Esophagus muscularis mucosa (tissue), 4 donors: ENCODE measurements around the gene ZNF844. TPM values are rescaled to one million over a fixed set of nuclear protein-coding genes. Genes with fewer than 3 reads are reported as not detected.
A peak's percentile ranks its signal among the peaks of the same experiment; 100 is the strongest.
"Not testable (repeated sequence)": the region's sequence is repeated elsewhere in the genome, so short reads cannot be mapped to it uniquely, and the experiment has no call there.

ENCODE experiments used
- DNase-seq: peaks from one replicate; pipeline ENCODE4 v3.0.0-alpha.2; 2017; ENCODE audit errors: extremely low spot score
- H3K27ac ChIP-seq, 4 donors: fragments of 200-600 bp; sonication (generic); replicated peaks in 1 of 4; 1 replicate in 3 of 4; 2 replicates in 1 of 4; pipeline ENCODE4 v1.5.1; 2016 to 2019; ENCODE audit warnings: mild to moderate bottlenecking in 1 of 4
- H3K27me3 ChIP-seq, 4 donors: fragments of 200-600 bp; sonication (generic); one replicate each; pipeline versions ENCODE4 v1.5.1 to v1.6.0; 2016 to 2019
- H3K36me3 ChIP-seq, 4 donors: fragments of 200-600 bp; sonication (generic); one replicate each; pipeline ENCODE4 v1.5.1; 2016 to 2019
- H3K4me1 ChIP-seq, 4 donors: fragments of 200-600 bp; sonication (generic); one replicate each; pipeline ENCODE4 v1.5.1; 2016 to 2019
- H3K4me3 ChIP-seq, 4 donors: fragments of 200-600 bp; sonication (generic); 1 replicate in 2 of 4; 2 replicates in 2 of 4; pipeline ENCODE4 v1.5.1; 2016 to 2019; ENCODE audit warnings: mild to moderate bottlenecking in 4 of 4, moderate library complexity in 1 of 4
- H3K9me3 ChIP-seq, 4 donors: fragments of 200-600 bp; sonication (generic); 1 replicate in 3 of 4; 2 replicates in 1 of 4; pipeline ENCODE4 v1.5.1; 2016 to 2019
- EP300 ChIP-seq: sonication (generic); formaldehyde crosslinking; IDR thresholded peaks from one replicate; pipeline ENCODE4 v1.6.1; 2017; ENCODE audit warnings: antibody characterized with exemption
- POLR2A ChIP-seq: fragments of 450-650 bp; IDR thresholded peaks from one replicate; pipeline ENCODE4 v1.6.1; 2017; ENCODE audit warnings: antibody characterized with exemption, moderate library complexity, mild to moderate bottlenecking, low read depth
- POLR2AphosphoS5 ChIP-seq, 2 donors: sonication (generic); formaldehyde crosslinking; IDR thresholded peaks; one replicate each; pipeline ENCODE4 v1.6.1; 2017; ENCODE audit warnings: antibody characterized with exemption in 2 of 2
- WGBS: methylation state at CpG from one replicate; pipeline ENCODE4 v1.1.5; 2018; 5-methylcytosine and 5-hydroxymethylcytosine counted together
- intact Hi-C: fragments of 100-400 bp; cut with DNase I; formaldehyde crosslinking; loops from one replicate; pipeline ENCODE4 v1.15.1; 2023
- total RNA-seq, 4 donors: library from RNA; depleted of rRNA; stranded (reverse); fragments of >200 nt; gene quantifications; one replicate each; pipeline versions ENCODE4 v1.1.0 to v1.2.1, GENCODE V29; 2016
- TF ChIP-seq, protein P1 (sequence below), 3 experiments: fragments of 200-600 bp in 2 of 3; fragments of 450-650 bp in 1 of 3; sonication (generic) in 2 of 3; IDR thresholded peaks; one replicate each; pipeline ENCODE4 v1.5.1; 2017 to 2019; ENCODE audit warnings: antibody characterized with exemption in 3 of 3, mild to moderate bottlenecking in 2 of 3, moderate library complexity in 1 of 3

The ZNF844 gene
- total RNA-seq, 4 donors from 2014 or later: 6.5 to 10.1 (median 8.3) TPM

DNA sequence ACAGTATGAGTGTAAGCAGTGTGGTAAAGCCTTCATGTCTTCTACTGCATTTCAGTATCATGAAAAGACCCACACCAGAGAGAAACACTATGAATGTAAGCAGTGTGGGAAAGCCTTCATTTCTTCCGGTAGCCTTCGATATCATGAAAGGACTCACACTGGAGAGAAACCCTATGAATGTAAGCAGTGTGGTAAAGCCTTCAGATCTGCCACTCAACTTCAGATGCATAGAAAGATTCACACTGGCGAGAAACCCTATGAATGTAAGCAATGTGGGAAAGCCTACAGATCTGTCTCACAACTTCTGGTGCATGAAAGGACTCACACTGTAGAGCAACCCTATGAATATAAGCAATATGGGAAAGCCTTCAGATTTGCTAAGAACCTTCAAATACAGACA, 12.8 kb downstream of the ZNF844 start:
- H3K27ac ChIP-seq: no peak overlapping the region
- TF ChIP-seq, protein P1, sequence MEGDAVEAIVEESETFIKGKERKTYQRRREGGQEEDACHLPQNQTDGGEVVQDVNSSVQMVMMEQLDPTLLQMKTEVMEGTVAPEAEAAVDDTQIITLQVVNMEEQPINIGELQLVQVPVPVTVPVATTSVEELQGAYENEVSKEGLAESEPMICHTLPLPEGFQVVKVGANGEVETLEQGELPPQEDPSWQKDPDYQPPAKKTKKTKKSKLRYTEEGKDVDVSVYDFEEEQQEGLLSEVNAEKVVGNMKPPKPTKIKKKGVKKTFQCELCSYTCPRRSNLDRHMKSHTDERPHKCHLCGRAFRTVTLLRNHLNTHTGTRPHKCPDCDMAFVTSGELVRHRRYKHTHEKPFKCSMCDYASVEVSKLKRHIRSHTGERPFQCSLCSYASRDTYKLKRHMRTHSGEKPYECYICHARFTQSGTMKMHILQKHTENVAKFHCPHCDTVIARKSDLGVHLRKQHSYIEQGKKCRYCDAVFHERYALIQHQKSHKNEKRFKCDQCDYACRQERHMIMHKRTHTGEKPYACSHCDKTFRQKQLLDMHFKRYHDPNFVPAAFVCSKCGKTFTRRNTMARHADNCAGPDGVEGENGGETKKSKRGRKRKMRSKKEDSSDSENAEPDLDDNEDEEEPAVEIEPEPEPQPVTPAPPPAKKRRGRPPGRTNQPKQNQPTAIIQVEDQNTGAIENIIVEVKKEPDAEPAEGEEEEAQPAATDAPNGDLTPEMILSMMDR (IDR thresholded peaks at IDR 0.05): no peak
- no peak for TF ChIP-seq POLR2AphosphoS5 (IDR thresholded peaks at IDR 0.05)
- intact Hi-C loops: no loop called here
- WGBS: 95% methylated on average over 3 of the region's 3 CpGs
- no peaks in the 10 kb centered on the region for H3K27me3 ChIP-seq
- H3K4me1 ChIP-seq: no peaks in the 10 kb centered on the region
- no peak for DNase-seq
- peaks cover 37 to 97% (median 91%) of the 10 kb centered on the region in 4 donors for H3K9me3 ChIP-seq
- H3K4me3 ChIP-seq: no peak overlapping the region
- peaks cover 48 to 77% (median 72%) of the 10 kb centered on the region in 4 donors for H3K36me3 ChIP-seq

DNA sequence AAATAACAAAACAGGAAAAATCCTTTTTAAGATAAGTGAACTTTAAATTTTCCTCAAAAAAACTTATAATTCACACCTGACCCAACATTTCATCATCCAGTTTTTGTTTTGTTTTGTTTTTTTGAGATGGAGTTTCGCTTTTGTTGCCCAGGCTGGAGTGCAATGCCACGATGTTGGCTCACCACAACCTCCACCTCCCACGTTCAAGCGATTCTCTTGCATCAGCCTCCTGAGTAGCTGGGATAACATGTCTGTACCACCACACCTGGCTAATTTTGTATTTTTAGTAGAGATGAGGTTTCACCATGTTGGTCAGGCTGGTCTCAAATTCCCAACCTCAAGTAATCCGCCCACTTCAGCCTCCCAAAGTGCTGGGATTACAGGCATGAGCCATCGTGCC, 18.8 kb downstream of the ZNF844 start:
- Histone ChIP-seq H3K9me3 (peaks cover 7 to 45% (median 33%) of the 10 kb centered on the region in 4 donors), H3K36me3 (peaks cover 0 to 25% (median 14%) of the 10 kb centered on the region in 4 donors)
- H3K27me3 ChIP-seq, H3K4me1 ChIP-seq, H3K4me3 ChIP-seq, DNase-seq, H3K27ac ChIP-seq, intact Hi-C loops: not testable (repeated sequence)
- 93% methylated on average over 6 of the region's 6 CpGs for WGBS

DNA sequence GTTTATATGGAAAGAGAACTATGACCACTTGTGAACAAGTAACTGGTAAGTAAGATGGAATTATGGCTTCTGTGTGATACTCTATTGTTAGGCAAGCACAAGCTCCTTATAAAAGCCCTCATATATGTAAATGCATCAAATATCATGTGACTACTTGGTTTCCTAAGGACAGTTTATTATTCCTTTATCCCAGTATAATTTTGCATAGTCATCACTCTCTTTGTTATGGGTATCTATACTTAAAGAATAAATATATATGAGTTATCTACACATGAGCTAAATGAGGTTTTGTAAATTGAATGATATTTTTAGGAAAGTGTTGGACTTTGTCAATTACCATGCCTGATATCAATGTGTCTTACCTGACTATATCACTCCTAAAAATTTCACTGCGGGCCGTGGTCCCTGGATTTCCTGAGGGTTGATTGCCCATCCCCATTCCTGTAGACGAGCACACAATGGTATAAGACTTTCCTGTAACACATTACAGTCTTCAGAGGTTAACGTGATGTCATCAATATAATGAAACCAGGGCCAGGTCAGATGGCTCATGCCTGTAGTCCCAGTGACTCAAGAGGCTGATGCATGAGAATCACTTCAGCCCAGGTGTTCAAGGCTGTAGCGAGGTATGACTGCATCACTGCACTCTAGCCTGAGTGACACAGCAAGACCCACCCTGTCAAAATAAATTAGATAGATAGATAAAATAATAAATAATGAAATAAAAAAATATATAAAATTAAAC, 20.7 kb downstream of the ZNF844 start:
- Histone ChIP-seq H3K27me3 (no peaks in the 10 kb centered on the region), H3K27ac (no peak overlapping the region), H3K4me1 (no peaks in the 10 kb centered on the region), H3K4me3 (no peak overlapping the region), H3K9me3 (peaks cover 0 to 26% (median 14%) of the 10 kb centered on the region in 4 donors), H3K36me3 (peaks cover 0 to 9% (median 0%) of the 10 kb centered on the region in 4 donors)
- intact Hi-C loops: no loop called here
- DNase-seq: no peak
- 94% methylated on average over 5 of the region's 5 CpGs for WGBS
- TF ChIP-seq POLR2AphosphoS5 (IDR thresholded peaks at IDR 0.05) (no peak), POLR2A (no peak), EP300 (no peak)
- TF ChIP-seq, protein P1 (IDR thresholded peaks at IDR 0.05): no peak

DNA sequence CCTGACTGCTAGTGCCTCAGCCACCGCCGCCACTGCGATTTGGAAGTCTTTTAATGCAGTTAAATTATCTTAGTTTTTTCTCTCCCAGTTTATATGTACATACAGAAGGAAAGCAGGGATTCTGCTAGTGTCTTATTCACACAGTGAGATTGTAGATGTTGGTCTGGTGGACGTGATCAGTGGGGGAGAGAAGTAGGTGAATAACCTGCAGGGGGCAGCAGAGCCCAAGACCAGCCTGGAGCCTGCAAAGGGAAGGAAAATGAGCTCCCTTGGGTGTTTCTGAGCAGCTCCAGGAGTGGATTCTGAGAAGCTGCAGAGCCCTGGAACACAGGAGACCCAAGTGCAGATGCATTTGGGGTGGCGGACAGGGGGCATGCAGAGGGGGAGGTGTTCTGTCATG, 26.3 kb downstream of the ZNF844 start:
- Histone ChIP-seq H3K27me3 (no peaks in the 10 kb centered on the region), H3K36me3 (no peaks in the 10 kb centered on the region), H3K4me1 (peaks cover 3 to 27% (median 24%) of the 10 kb centered on the region in 4 donors), H3K9me3 (no peaks in the 10 kb centered on the region), H3K27ac (peak overlapping the region; percentile 77 to 88 (median 84)), H3K4me3 (no peak overlapping the region)
- intact Hi-C loops: loop anchor here (1.0 to 5.0 kb wide), 2 partner anchors 34 to 49 kb away; partner anchors contain the start of gene ZNF20
- peak; percentile 92 for DNase-seq
- TF ChIP-seq EP300: no peak
- TF ChIP-seq, protein P1 (IDR thresholded peaks at IDR 0.05): peak; percentile 68 to 75 (median 68)
- WGBS: 43% methylated on average over 5 of the region's 5 CpGs

DNA sequence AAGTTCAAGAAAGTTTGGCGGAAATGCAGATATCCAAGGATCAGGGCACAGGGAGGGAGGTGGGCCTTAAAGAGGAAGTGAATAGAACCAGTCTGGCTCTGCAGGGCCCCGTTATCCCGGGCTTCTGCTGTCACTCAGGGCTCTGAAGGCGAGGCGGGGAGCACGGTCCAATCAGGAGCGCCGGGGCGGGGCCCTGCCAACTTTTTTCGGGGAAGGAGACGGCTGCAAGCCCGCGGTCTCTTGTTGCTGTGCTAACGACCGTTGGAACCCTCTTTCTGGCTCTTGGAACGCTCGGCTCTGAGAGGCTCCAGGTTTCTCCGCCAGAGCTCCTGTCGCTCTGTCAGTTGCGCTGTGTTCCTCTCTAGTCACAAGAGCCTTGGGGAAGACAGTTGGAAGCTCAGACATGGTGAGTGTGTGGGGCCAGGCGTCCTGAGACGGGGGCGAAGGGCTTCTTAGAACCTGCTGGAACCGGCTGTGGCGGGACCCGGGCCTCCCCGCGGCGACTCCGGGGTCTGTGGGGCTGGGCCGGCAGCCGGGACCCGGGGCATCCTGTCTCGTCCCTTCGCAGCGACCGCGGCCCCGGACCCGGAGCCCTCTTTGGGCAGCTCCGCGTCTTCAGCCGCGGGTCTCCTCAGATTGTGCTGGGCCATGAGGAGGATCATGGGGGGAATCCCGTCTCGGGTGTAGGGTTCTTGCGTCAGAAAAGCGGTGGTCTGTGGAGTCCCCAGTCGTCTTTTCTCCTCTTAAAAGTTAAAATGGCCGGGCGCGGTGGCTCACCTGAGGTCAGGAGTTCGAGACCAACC, 27.7 kb downstream of the ZNF844 start:
- Histone ChIP-seq H3K36me3 (no peaks in the 10 kb centered on the region), H3K9me3 (no peaks in the 10 kb centered on the region), H3K27me3 (no peaks in the 10 kb centered on the region), H3K4me3 (peak overlapping the region; percentile 68 to 78 (median 72)), H3K27ac (peak overlapping the region; percentile 77 to 88 (median 84)), H3K4me1 (peaks cover 3 to 27% (median 24%) of the 10 kb centered on the region in 4 donors)
- peak; percentile 96 for DNase-seq
- peak; percentile 61 to 76 for TF ChIP-seq POLR2AphosphoS5 (IDR thresholded peaks at IDR 0.05)
- TF ChIP-seq EP300: no peak
- no peak for TF ChIP-seq POLR2A
- WGBS: 13% methylated on average over 33 of the region's 53 CpGs
- intact Hi-C loops: loop anchor here (5.0 kb wide), 1 partner anchor 35 kb away; no protein-coding TSS in a partner anchor
